ENCODE data around the gene MMP8. TPM values are rescaled to one million over a fixed set of nuclear protein-coding genes. Genes with fewer than 3 reads are reported as not detected.

MMP8 gene
- total RNA-seq, 1 donor from 2014 or later: 0.44 TPM

DNA sequence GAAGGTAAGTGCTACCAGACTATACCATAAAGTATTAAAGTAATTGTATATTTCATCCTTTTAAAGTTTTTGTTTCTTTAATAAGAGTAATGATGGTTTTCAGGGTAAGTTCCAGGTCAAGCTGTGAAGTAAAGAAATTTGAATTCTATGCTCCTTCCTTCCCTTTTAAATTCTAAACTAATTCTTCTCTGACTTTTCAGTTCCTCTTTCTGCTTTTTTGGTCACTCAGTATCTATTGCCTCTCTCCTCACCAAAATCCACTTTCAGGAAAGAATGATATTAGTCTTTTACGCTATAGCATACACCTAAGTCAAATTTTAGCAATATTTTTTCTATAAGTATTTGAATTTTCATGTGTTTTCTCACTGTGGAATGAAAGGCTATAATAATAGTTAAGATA, 8.2 kb downstream of the MMP8 start:
- no peak for DNase-seq
- TF ChIP-seq, protein P1, sequence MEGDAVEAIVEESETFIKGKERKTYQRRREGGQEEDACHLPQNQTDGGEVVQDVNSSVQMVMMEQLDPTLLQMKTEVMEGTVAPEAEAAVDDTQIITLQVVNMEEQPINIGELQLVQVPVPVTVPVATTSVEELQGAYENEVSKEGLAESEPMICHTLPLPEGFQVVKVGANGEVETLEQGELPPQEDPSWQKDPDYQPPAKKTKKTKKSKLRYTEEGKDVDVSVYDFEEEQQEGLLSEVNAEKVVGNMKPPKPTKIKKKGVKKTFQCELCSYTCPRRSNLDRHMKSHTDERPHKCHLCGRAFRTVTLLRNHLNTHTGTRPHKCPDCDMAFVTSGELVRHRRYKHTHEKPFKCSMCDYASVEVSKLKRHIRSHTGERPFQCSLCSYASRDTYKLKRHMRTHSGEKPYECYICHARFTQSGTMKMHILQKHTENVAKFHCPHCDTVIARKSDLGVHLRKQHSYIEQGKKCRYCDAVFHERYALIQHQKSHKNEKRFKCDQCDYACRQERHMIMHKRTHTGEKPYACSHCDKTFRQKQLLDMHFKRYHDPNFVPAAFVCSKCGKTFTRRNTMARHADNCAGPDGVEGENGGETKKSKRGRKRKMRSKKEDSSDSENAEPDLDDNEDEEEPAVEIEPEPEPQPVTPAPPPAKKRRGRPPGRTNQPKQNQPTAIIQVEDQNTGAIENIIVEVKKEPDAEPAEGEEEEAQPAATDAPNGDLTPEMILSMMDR (IDR thresholded peaks at IDR 0.05): no peak
- no peak for ATAC-seq
- Histone ChIP-seq H3K4me1 (no peaks in the 10 kb centered on the region), H3K27me3 (ENCODE audit: low read depth) (no peaks in the 10 kb centered on the region), H3K27ac (no peak overlapping the region), H3K36me3 (no peaks in the 10 kb centered on the region), H3K4me3 (no peak overlapping the region), H3K9me3 (no peaks in the 10 kb centered on the region)
- intact Hi-C loops (cut with DNase I): no loop called here

DNA sequence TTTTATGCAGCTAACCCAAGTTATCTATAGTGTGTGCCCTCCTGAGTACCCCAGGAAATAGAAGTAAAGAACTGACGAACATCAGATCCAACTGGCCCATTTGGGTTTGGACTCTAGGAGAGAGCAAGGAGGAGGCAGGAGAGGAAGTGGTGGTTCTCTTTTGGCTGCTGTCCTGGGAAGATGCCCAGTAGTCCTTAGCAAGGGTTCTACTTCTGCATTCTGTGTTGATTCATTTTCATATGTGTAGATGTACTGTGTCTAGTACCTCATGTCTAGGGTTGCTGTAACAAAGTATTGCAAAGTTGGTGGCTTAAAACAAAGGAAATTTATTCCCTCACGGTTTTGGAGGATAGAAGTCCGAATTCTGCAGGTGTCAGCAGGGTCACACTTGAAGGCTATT, 12.6 kb downstream of the MMP8 start:
- Histone ChIP-seq H3K36me3 (no peaks in the 10 kb centered on the region), H3K27me3 (ENCODE audit: low read depth) (no peaks in the 10 kb centered on the region), H3K4me3 (no peak overlapping the region), H3K27ac (no peak overlapping the region), H3K4me1 (no peaks in the 10 kb centered on the region), H3K9me3 (no peaks in the 10 kb centered on the region)
- peak in 1 of 2 donors; percentile 75 for ATAC-seq
- TF ChIP-seq, protein P1 (IDR thresholded peaks at IDR 0.05): no peak
- DNase-seq: no peak
- intact Hi-C loops (cut with DNase I): no loop called here

DNA sequence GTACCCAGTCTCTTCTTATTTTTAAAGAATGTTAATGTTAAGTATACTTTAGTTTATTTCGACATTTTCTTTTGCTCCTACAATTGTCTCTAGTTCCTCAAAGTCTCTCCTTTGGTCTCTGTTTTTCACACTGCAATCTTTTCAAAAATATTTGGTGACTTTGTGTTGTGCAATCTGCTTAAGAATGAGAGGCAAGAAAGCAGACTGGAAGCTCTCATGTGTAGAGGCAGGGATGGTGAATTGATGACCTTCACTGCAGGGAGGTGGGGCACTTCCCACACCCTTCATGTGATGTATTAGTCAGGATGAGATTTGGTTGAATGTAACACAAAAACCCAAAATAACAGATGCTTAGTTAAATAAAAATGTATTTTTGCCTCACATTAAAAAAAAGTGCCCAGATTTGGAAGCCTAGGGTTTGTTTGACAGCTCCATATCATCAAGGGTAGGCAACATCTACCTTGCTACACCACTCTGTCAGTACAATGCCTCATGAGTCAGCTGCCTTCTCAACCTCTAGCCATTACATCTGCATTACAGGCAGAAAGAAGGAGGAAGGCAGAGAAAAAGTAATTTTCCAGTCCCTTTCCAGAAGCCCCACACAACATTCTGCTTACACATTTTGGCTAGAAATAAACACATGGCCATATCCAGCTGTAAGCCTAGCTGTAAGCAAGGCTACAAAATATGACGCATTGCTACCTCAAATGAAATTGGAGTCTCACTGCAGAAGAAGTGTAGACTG, 15.4 kb downstream of the MMP8 start:
- Histone ChIP-seq H3K27ac (no peak overlapping the region), H3K27me3 (ENCODE audit: low read depth) (no peaks in the 10 kb centered on the region), H3K4me3 (no peak overlapping the region), H3K36me3 (no peaks in the 10 kb centered on the region), H3K9me3 (no peaks in the 10 kb centered on the region), H3K4me1 (peaks cover 6% of the 10 kb centered on the region)
- TF ChIP-seq, protein P1 (IDR thresholded peaks at IDR 0.05): no peak
- DNase-seq: no peak
- no peak for ATAC-seq
- intact Hi-C loops (cut with DNase I): no loop called here

DNA sequence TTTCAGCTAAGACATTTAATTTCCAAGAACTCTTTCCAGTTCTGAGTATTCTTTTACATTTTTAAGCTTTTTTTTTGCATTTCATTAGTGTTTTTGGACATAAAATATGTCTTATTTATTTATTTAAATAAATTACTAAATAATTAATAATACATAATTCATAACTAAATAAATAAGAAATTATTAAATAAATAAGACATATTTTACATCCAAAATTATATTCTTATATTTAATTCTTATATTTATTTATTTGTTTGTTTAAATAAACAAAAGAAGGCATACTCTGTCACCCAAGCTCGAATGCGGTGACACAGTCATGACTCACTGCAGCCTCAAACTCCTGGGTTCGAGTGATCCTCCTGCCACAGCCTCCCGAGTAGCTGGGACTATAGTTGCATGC, 16.1 kb downstream of the MMP8 start:
- TF ChIP-seq, protein P1 (IDR thresholded peaks at IDR 0.05): no peak
- intact Hi-C loops (cut with DNase I): no loop called here

DNA sequence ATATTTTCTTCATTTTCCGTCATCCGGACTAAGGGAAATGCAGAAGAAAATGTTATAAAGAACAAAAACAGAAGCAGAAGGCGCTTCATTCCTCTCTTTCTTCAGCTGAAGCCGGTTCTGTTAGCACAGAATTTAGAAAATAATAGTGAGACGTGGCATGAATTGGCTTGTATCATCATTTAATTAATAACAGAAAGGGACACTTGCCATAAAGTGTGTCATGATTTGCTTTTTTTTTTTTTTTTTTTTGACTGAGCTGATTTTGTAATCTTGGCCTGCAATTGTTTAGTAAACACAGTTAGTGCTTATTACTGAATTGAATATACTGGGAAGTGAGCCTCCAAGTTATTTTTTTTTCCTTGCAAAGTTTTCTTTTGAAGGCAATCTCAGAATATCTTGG, 19.1 kb downstream of the MMP8 start, which contains the start of gene MMP27:
Gene MMP27, minus strand, starts transcription at position 144 of the 400 bp plus-strand sequence. Its CDS starts 55 bp downstream, at position 89.
- TF ChIP-seq, protein P1 (IDR thresholded peaks at IDR 0.05): no peak
- peaks cover 6% of the 10 kb centered on the region for H3K4me1 ChIP-seq
- no peaks in the 10 kb centered on the region for H3K27me3 ChIP-seq (ENCODE audit: low read depth)
- H3K36me3 ChIP-seq: no peaks in the 10 kb centered on the region
- DNase-seq (no peak), ATAC-seq (no peak)
- H3K4me3 ChIP-seq: no peak within 1 kb of the TSS
- no peaks in the 10 kb centered on the region for H3K9me3 ChIP-seq
- intact Hi-C loops (cut with DNase I): no loop called here
- no peak within 1 kb of the TSS for H3K27ac ChIP-seq

More for the DNA sequence above, 16.1 kb downstream of the MMP8 start:
- Histone ChIP-seq H3K9me3 (no peaks in the 10 kb centered on the region), H3K27ac (no peak overlapping the region), H3K36me3 (no peaks in the 10 kb centered on the region), H3K4me1 (peaks cover 6% of the 10 kb centered on the region), H3K27me3 (ENCODE audit: low read depth) (no peaks in the 10 kb centered on the region), H3K4me3 (no peak overlapping the region)
- DNase-seq: no peak
- no peak for ATAC-seq

All from lower lobe of right lung (tissue), 2 donors.